C4-2B (cell line): ENCODE results near the gene RPS2.

ENCODE experiments used
- ZFX ChIP-seq: fragments of 450-650 bp; IDR thresholded peaks from 2 replicates; pipeline ENCODE4 v1.6.1; 2017
- TF ChIP-seq, protein P1 (sequence below): fragments of 450-650 bp; conservative IDR thresholded peaks from 2 replicates; pipeline ENCODE4 v1.5.1; 2017; ENCODE audit warnings: mild to moderate bottlenecking

DNA sequence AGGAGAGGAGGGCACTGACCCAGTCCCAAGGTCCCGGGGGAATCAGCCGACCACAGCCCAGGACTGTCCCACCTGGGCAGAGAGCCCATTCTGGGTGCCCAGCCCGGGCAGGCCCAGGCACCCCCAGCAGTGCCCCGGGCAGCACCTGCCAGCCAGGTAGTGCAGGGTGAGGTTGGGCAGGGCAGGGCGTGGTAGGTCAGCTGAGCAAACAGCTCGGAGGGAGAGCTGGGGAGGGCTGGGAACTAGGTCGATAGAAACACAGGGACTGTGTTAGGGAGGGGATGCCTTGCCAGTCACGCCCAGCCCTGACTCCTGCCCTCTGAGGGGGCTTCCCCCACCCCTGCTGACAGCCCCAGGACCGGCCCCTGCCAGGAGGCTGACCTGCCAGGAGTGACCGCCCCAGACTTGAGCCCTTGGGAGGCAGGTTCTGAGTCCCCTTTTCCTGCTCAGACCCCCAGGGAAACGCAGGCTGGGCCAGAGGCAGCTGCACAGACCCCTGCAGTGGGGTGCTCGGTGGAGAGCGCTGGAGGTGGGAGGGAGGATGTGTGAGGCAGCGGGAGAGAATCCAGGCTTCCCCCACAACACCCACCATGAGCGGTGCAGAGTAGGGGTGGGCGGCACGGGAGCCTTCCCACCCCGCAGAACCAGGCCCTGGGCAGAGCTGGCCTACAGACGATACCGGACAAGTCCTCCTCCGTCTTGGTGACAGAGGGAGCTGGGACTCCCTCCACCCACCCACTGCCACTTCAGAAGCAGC, 51.1 kb downstream of the RPS2 start:
- TF ChIP-seq, protein P1, sequence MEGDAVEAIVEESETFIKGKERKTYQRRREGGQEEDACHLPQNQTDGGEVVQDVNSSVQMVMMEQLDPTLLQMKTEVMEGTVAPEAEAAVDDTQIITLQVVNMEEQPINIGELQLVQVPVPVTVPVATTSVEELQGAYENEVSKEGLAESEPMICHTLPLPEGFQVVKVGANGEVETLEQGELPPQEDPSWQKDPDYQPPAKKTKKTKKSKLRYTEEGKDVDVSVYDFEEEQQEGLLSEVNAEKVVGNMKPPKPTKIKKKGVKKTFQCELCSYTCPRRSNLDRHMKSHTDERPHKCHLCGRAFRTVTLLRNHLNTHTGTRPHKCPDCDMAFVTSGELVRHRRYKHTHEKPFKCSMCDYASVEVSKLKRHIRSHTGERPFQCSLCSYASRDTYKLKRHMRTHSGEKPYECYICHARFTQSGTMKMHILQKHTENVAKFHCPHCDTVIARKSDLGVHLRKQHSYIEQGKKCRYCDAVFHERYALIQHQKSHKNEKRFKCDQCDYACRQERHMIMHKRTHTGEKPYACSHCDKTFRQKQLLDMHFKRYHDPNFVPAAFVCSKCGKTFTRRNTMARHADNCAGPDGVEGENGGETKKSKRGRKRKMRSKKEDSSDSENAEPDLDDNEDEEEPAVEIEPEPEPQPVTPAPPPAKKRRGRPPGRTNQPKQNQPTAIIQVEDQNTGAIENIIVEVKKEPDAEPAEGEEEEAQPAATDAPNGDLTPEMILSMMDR: no peak
- TF ChIP-seq ZFX: no peak
